ENCODE measurements around the gene ATP2B3. TPM values are rescaled to one million over a fixed set of nuclear protein-coding genes. Genes with fewer than 3 reads are reported as not detected.

The ATP2B3 gene
- total RNA-seq, 1 donor from 2014 or later: 0.25 TPM

DNA sequence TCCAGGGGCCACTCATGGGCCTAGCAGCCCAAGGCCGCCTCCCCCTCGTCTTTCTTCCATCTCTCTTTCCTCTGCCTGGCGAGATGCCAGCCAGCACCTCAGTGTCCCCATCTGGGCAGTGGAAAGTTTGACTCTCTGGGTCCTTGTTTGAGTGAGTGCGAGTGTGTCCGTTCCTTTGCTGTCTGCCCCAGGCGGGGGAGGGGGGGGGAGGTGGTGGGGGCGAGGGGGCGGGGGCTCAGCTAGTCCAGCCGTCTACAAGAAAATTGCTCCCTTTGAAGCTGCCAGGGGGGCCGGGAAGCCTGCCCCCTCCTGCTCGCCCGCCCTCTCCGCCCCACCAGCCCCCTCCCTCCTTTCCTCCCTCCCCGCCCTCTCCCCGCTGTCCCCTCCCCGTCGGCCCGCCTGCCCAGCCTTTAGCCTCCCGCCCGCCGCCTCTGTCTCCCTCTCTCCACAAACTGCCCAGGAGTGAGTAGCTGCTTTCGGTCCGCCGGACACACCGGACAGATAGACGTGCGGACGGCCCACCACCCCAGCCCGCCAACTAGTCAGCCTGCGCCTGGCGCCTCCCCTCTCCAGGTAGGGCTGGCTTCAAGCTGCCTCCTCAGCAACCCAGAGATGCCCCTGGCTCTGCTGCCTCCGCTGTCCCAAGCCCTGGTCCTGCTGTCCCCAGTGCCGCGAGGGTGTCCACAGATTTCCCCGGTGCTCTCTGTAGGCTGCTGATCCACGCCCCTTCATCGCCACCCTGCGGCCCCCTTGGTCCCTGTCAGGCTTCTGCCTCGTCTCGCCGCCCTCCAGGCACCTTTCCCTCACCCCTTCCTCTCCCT lies 22.7 kb upstream of the ATP2B3 start, which contains the start of gene BGN:
TSS of gene BGN (plus strand) at position 440 of the 821 bp plus-strand sequence. CDS start 9,652 bp downstream, outside the sequence.
- TF ChIP-seq, protein P1, sequence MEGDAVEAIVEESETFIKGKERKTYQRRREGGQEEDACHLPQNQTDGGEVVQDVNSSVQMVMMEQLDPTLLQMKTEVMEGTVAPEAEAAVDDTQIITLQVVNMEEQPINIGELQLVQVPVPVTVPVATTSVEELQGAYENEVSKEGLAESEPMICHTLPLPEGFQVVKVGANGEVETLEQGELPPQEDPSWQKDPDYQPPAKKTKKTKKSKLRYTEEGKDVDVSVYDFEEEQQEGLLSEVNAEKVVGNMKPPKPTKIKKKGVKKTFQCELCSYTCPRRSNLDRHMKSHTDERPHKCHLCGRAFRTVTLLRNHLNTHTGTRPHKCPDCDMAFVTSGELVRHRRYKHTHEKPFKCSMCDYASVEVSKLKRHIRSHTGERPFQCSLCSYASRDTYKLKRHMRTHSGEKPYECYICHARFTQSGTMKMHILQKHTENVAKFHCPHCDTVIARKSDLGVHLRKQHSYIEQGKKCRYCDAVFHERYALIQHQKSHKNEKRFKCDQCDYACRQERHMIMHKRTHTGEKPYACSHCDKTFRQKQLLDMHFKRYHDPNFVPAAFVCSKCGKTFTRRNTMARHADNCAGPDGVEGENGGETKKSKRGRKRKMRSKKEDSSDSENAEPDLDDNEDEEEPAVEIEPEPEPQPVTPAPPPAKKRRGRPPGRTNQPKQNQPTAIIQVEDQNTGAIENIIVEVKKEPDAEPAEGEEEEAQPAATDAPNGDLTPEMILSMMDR (IDR thresholded peaks at IDR 0.05): peak in 1 of 3 experiments; percentile 44
- no peak for TF ChIP-seq POLR2AphosphoS5 (IDR thresholded peaks at IDR 0.05; ENCODE audit: insufficient read depth in 1 of 2, low read depth in 1 of 2)
- TF ChIP-seq POLR2A (IDR thresholded peaks at IDR 0.05): no peak
- Histone ChIP-seq H3K27ac (peak within 1 kb of the TSS; percentile 72), H3K4me3 (peak within 1 kb of the TSS; percentile 43 to 44), H3K36me3 (no peaks in the 10 kb centered on the region), H3K27me3 (no peaks in the 10 kb centered on the region), H3K9me3 (no peaks in the 10 kb centered on the region), H3K4me1 (peaks cover 47% of the 10 kb centered on the region)
- DNase-seq (ENCODE audit: extremely low spot score in 2 of 2): no peak
- intact Hi-C loops (cut with DNase I): loop anchor here (2.0 kb wide), 1 partner anchor 24 kb away; the partner anchor contains the start of gene HAUS7

DNA sequence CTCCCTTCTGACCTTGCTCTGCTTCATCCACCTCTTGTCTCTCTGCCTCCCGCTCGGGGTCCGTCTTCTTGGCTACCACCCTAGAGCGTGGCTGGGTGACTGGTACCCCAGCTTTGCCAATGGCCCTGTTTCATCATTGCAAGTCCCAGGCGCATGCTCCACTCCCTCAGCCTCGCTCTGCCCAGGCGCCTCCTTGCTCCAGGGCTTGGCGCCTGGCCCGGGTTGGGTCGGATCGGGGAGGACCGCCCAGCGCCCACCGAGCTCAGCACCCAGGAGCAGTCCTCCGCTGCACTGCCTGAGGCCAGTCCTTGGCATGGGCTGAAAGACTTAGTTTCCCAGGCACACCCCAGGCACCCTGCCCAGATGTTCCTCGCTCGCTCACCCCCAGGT lies 22.1 kb upstream of the ATP2B3 start:
- Histone ChIP-seq H3K27ac (peak overlapping the region; percentile 72), H3K27me3 (no peaks in the 10 kb centered on the region)
- no peak for TF ChIP-seq POLR2A (IDR thresholded peaks at IDR 0.05)
- peak in 1 of 2 donors; percentile 49 for TF ChIP-seq POLR2AphosphoS5 (IDR thresholded peaks at IDR 0.05; ENCODE audit: insufficient read depth in 1 of 2, low read depth in 1 of 2)
- TF ChIP-seq, protein P1 (IDR thresholded peaks at IDR 0.05): no peak

DNA sequence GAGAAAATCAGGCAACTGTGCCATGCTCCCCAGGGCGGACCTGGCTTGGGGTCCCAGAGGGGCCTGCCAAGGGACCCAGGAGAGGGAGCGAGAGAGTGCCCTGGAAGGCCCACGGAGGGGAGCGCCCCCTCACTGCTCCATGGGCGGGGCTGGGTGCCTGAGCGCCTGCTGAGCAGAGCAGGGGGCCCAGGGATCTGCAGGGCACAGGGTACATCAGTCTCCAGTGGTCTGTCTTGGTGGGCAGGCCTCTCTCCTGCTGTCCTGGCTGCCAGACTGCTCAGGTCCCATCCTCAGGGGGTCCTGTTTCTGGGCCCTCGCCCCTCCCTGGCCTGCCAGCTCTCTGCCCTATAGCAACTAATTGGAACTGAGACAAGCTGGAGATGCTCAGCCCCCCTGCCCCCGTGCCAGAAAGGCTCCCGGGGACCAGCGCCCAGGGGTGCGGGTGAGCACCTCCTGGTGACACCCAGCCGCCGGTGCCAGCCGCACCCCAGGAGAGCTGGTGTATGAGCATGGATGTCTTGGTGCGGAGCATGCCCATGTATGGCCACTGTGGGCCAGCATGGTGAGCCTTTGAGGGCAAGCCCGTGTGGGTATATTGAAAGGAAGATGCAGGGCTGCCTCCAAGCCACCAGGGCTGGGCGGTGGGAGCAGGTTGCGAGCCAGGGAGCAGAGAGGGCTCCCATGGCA lies 21.4 kb upstream of the ATP2B3 start:
- H3K4me3 ChIP-seq: peak overlapping the region; percentile 43 to 44
- TF ChIP-seq, protein P1 (IDR thresholded peaks at IDR 0.05): no peak
- TF ChIP-seq POLR2AphosphoS5 (IDR thresholded peaks at IDR 0.05; ENCODE audit: insufficient read depth in 1 of 2, low read depth in 1 of 2): no peak
- no peak for TF ChIP-seq POLR2A (IDR thresholded peaks at IDR 0.05)
- no peaks in the 10 kb centered on the region for H3K9me3 ChIP-seq
- no peak for DNase-seq (ENCODE audit: extremely low spot score in 2 of 2)
- H3K36me3 ChIP-seq: no peaks in the 10 kb centered on the region
- H3K4me1 ChIP-seq: peaks cover 54% of the 10 kb centered on the region
- intact Hi-C loops (cut with DNase I): loop anchor here (2.0 kb wide), 1 partner anchor 25 kb away; the partner anchor contains the start of gene HAUS7
- no peaks in the 10 kb centered on the region for H3K27me3 ChIP-seq
- peak overlapping the region; percentile 72 for H3K27ac ChIP-seq

More for the DNA sequence above, 22.1 kb upstream of the ATP2B3 start:
- H3K9me3 ChIP-seq: no peaks in the 10 kb centered on the region
- DNase-seq (ENCODE audit: extremely low spot score in 2 of 2): no peak
- H3K36me3 ChIP-seq: no peaks in the 10 kb centered on the region
- H3K4me1 ChIP-seq: peaks cover 53% of the 10 kb centered on the region
- intact Hi-C loops (cut with DNase I): loop anchor here (2.0 kb wide), 1 partner anchor 25 kb away; the partner anchor contains the start of gene HAUS7
- H3K4me3 ChIP-seq: peak overlapping the region; percentile 43 to 44

DNA sequence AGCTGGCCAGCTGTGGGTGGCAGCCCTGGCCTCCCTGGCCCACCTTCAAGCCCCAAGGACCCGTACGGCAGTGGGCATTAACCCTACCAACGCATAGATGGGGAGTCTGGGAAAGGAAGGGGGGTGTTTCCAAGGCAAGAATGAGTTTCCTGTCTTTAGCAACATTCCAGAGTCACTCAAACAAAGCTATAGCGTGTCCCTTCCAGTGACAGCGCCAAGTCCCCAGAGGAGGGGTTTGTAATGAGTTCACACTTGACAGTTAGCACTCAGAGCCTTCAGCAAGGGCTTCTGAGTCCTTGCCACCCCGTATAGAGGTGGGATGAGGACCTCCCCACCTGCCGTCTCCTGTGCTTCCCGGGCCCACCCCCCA lies 20.9 kb upstream of the ATP2B3 start:
- intact Hi-C loops (cut with DNase I): no loop called here
- Histone ChIP-seq H3K4me3 (no peak overlapping the region), H3K27ac (peak overlapping the region; percentile 72), H3K27me3 (no peaks in the 10 kb centered on the region), H3K4me1 (peaks cover 50% of the 10 kb centered on the region), H3K36me3 (no peaks in the 10 kb centered on the region), H3K9me3 (no peaks in the 10 kb centered on the region)
- DNase-seq (ENCODE audit: extremely low spot score in 2 of 2): no peak
- TF ChIP-seq, protein P1 (IDR thresholded peaks at IDR 0.05): no peak
